ENCODE measurements around the gene PSD.

Gene PSD

DNA sequence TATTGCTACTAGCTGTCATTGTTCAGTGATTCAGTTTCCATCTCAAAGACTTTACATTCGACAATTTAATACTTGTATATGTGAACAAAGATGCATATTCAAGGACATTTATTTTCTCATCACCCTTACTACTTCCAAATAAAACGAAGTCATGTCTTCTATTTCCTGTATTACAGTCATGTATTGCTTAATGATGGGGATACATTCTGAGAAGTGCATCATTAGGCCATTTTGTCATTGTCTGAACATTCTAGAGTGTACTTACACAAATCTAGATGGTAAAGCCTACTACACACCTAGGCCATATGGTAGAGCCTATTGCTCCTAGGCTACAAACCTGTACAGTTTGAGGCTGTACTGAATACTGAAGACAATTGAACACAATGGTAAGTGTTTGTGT lies 26.3 kb upstream of the PSD start:
- no peak for DNase-seq (ENCODE audit: low read depth in 2 of 2)

DNA sequence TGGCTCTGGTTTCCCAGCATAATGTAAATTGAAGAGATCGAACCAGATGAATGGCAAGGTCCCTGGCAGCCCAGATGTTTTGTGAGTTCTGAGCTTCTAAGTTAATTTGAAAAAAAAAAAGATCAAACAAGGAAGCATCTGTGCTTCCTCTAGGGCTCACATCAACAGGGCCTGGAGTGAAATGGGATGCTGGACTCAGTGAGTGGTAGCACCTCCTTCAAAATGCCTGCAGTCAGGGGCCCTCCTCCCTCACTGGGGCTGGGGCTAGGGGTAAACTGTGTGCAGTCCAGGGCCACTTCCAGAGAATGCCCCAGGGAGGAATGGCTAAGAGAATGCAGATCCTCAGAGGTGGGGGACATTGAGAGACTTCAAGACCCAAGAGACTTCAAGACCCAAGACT lies 19.8 kb upstream of the PSD start:
- no peak for DNase-seq (ENCODE audit: low read depth in 2 of 2)

DNA sequence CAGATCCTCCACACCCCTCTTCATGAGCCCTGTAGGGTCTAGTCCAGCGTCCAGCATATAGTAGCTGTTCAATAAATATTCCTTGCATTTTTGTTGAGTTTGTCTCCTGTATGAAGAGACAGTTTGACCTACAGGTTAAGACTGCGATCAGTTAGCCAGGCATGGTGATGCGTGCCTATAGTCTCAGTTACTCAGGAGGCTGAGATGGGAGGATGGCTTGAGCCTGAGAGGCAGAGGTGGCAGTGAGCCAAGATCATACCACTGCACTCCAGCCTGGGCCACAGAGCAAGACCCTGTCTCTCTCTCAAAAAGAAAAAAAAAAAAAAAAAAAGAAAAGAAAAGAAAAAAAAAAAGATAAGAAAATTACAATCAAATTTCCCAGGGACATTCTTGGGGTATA lies 18.9 kb upstream of the PSD start:
- no peak for DNase-seq (ENCODE audit: low read depth in 2 of 2)

DNA sequence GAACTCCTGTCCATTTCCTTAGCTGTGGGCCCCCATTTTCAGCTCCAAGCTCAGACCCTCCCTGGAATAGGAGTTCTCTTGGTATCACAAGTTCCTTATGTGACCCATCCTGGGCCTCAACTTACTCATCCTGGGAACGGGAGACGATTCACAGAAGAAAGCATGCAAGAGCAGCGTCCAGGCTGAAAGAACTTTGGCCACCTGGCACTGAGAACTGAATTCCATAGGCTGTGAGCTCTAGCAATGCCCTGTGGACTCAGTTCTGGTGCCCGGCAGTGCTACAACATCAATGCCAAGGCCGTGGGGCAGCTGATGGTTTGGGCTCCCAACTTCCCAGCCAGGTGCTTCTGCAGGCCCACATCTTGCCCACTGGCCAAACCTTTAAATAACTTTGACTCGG lies 17.7 kb upstream of the PSD start:
- no peak for DNase-seq (ENCODE audit: low read depth in 2 of 2)

DNA sequence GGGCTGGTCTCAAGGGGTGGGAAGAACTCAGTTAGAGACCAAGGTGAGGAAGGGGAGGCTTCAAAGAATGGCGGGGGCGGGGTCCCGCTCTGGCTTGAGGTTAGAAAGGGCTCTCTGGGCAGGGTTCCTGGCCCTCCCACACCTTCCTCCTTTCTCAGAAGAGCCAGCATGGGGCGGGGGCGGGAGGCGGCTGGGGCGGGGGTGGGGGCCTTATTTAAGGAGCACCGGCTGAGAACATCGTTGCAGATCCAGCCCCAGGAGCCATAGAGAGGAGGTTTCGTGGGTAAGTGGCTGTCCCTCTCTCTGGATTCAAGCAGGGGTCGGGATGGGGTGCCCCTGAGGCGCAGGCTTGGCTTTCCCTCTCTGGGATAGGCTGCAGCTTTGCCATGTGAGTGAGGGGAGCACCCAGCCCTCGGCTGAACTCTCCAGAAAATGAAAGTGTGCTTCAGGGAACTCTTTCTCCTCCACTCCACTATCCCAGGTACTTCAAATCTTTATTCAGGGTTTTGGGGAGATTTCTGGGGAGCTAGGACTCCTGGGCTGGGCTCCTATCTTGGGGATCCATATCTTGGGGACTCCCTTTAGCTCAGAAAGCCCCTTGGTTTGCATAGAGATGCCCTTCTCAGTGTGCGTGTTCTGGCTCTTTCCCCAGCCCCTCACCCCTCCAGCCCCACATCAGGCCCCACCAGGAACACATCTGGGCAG lies 17.1 kb upstream of the PSD start:
- peak in 1 of 2 donors; percentile 34 for DNase-seq (ENCODE audit: low read depth in 2 of 2)

DNA sequence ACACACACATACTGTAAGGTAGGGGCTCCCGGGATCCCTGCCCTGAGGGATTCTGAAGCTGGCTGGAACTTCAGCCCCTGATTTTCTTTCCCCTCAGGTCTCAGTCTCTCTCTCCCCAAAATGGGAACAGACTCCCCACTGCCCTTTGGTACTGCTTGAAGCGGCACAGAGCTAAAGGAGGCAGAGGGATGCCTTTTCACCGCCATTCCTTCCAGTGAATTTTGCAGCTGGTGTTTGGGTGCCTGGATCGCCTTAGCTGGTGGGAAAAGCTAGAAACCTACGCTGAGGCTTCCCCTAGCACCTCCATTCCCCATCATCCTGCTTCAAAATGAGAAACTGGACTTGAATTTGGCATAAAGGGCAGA lies 16.5 kb upstream of the PSD start:
- no peak for DNase-seq (ENCODE audit: low read depth in 2 of 2)

DNA sequence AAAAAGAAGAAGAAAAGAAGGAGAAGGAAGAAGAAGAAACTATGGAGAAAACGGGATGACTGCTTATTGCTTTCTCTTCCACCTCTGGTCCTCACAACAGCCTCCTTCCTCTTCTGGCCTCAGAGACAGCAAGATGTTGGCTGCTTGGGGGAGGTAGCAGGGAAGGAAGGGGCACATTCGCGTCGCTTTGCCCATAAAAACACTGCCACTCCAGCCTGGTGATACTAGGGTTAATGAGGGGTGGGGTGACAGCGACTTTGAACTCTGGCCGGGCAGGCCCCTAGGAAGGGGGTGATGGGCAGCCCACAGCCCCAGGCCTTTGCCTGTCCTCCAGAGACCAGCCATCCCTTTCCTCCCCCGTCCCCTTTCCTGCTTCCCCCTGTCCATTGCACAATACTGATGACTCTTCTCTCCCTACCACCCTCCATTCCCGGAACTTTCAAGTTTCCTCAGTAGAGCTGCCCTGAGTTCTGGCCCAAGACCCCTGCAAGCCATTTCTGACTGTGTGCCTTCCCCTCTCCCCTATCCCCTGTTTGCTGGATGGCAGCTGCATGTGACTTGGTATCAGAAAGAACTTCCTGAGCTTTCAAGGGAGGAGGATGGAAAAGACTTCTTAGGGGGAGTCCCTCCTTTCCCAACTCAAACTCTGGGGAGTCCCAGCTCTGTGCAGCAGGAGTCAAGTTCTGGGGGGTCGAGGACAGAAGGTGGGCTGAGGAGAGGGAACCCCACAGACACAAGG lies 16.0 kb upstream of the PSD start:
- DNase-seq (ENCODE audit: low read depth in 2 of 2): no peak

DNA sequence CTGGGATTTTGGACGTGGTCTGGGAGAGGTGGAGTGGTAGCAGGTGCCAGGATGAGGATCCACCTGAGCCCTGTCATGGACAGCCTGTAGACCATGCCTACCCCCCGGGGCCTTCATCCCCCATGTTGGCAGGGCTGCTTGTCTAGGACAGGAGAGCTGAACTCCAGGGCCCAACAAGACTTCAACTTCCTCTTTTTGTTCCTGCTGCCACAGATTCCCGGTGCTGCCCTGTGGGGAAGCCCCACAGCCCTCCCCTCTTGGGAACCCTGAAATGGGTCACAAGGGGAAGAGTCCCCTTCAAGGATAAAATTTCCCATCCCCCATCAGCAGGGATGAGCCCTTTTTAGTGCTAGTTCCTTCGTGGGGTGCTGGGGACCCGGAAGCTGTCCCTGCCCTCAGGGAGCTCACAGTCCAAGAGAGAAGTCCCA lies 15.0 kb upstream of the PSD start:
- no peak for DNase-seq (ENCODE audit: low read depth in 2 of 2)

DNA sequence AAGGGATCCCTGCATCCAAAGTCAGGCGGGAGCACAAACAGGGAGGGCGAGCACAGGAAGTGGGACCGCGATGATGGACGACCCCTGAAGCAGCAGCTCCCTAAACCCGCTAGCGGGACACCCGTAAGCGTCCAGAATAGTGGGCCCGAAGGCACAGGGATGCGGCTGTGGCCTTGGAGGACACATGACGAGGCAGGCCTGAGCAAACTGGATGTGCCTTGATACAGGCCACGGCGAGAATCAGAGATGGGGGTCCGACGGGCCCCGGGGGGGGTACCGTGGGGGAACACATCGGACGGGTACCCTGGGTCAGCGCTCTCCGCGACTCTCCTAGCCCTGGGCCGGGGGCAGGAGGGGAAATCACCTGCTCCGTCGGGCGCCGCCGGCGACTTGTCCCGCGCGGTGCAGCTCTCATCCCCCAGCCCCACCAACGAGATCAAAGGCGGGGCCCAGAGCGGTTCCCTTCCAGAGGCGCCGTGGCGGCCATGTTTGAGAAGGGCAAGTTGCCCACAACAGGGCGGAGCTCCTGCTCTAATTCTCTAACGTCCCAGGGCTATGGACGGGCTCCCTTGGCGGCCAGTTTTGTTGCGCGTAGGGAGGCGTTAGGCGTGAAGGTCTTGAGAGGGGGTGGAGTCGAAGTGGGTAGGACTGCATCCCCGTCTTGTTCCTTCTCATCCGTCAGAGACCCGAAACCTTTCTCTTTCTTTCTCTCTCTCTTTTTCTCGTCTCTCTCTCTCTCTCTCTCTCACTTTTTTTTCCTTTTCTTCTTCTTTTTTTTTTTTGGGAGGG lies 13.8 kb upstream of the PSD start, which contains the start of gene CUEDC2:
Gene CUEDC2 (minus strand): TSS at position 413 of the 789 bp plus-strand sequence. CDS start 7,386 bp downstream, outside the sequence.
- peak; percentile 84 to 88 for DNase-seq (ENCODE audit: low read depth in 2 of 2)

DNA sequence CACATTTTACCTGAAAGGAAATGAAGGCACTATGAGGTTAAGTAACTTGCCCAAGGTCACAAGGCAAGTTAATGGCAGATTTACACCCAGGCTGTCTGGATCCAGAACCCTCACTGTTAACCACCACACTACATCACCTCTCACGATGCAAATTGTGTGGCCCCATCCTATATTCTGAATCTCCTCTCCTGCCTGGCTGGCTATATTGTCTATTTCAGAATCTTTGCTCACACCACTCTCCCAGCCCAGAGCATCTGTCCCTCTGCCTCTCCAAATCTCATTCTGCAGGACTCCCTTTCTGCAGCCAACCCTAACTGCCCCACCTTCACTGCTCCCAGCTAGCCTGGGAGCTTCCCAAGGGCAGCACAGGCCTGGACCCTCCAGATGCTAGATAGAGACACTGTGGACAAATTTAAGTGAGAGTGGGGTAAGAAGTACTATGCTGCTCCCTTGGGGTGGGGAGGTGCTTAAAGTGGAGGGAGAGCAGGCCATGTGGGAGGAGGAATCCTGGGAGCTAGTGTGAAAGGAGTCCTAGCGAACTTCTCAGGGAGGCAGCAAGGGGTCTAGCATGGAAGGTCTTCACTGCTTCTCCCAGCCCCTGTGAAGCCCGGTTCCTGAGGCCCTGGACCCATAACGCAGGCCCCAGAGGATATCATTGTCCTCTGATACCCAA lies 13.0 kb upstream of the PSD start:
- DNase-seq (ENCODE audit: low read depth in 2 of 2): no peak

DNA sequence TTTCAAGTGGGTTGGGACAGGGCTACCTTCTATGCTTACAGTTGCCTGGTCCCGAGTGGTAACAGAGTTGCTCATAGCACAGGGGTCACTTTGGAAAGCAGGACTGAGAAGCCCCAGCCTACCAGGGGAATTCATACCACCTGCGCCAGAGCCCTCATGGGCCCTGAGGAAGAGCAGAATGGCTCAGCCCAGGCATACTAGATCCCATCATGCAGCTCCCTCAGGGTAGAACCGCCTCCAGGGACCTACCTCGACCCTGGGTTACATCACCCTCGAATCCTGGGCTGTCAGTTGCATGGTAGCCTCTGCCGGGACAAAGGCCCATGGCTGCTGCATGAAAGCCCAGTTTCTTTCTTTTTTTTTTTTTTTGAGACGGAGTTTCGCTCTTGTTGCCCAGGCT lies 10.9 kb upstream of the PSD start:
- DNase-seq (ENCODE audit: low read depth in 2 of 2): no peak

DNA sequence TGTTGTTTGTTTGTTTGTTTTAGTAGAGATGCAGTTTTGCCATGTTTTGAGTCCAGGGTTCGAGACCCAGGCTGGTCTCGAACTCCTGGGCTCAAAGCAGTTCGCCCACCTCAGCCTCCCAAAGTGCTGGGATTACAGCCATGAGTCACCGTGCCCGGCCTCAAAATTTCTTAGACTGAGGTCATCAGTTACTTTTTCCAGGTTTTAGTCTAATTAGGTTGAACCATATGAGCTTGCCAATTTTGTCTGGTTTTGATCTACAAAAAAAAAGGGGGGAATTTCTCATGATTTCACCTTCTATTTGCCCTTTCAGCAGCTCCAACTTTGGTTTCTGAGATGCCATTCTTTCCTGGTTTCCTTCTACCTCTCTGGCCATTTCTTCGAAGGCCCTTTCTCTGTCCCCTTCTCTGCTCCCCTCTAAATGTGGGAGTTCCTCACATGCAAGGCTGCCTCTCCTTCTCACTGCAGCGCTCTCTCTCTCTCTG lies 8.3 kb upstream of the PSD start:
- DNase-seq (ENCODE audit: low read depth in 2 of 2): no peak

DNA sequence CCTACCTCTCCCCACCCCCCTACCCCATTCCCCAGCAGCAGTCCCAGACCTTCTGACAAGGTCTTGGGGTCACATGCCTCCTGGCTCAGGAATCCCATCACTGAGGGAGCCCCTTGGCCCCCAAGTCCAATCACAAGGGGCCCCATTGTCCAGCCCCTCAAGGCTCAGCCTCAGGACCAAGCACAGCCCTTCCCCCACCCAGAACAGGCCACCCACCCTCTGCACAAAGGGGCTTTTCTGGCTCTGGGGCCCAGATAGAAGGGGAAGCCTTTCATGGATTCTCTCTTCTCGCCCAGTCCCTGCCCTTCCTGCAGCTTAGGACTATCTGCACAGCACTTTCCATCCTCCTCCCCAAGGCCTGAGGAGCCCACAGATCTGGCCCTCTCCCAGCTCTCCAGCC lies 6.9 kb upstream of the PSD start:
- no peak for DNase-seq (ENCODE audit: low read depth in 2 of 2)

DNA sequence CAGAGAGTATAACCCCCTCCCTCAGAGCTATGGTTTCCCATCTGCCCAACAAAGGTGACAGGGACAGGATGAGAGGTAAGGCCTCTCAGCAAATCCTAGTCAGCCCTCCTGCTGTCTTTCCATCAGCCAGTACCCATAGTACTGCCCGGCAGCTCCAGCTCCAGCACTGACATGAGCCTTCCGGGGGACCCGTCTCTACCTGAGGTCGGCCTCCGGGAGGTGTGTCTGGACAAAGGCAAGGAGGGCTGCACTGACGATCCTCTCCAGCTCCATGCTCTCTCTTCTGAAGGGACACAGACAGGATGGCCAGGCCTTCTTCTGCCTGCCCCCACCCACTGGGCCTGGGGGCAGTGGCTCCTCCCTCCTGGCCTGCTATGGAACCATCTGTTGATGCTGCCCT lies 6.3 kb upstream of the PSD start:
- DNase-seq (ENCODE audit: low read depth in 2 of 2): no peak

DNA sequence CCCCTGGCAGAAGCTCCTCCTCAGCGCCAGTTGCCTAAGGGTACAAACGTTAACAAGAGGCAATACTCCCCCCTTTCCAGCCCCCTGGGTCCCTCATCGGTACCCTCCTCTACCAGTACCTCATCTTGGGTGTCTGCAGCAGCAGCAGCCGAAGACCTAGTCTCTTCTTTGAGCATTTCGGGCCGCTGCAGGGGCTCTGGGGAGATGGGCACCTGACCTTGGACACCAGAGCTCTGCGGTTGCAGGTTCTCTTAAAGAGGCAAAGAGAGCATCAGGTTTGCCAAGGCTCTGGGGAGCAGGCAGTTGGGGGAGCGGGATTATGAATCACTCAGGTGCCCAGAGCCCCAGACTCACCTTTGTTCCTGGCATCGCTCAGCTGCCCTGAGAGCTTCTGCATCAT lies 5.6 kb upstream of the PSD start:
- no peak for DNase-seq (ENCODE audit: low read depth in 2 of 2)

DNA sequence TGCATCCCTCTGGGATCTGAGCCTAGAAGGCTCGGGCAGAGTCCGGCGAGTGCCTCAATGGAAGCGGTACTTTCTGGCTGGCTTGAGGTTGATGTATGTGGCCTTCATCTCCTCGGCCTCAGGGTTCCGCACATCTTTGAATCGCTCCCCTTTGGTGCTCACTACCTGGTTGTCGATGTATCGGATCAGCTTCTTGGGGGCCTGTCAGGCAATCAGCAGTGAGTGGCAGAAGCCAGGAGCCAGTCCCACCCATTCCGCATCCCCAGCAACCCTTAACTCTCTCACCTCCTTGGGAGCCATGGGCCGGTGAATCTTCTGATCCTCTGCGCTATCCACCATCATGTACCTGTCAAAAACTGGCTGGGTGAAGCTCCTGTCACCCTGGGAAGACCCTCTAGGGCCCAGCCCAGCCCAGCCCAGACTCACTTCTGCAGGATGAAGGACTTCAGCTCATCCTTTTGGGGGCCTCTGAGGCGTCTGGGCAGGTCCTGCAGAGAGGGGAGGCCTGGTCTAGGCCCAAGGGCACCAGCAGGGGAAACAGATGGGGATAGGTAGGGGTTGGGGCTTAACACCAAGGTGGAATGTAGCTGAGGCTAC lies 4.9 kb upstream of the PSD start:
- no peak for DNase-seq (ENCODE audit: low read depth in 2 of 2)

DNA sequence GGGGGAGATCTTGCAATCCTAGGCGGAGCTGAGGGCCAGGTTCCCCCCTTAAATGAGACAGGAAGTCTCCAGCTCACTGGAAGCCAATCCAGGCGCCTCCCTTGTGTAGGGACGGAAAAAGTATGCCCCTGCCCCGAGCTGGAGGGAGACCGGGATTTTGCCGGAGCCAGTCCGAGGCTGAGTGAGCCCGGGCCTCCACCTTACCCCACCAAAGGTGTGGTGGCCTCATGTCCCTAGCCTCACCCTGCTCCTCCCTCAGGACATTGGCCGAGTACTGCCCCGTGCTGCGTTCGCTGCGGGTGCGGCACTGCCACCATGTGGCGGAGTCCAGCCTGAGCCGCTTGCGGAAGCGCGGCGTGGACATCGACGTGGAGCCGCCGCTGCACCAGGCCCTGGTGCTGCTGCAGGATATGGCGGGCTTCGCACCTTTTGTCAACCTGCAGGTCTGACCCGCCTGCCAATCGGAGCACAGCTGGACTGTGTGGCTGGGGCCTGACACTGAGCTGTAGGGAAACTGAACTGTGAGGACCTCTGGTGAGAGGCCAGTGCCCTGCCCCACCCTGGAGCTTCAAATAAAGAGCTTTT lies 4.1 kb upstream of the PSD start:
- no peak for DNase-seq (ENCODE audit: low read depth in 2 of 2)

DNA sequence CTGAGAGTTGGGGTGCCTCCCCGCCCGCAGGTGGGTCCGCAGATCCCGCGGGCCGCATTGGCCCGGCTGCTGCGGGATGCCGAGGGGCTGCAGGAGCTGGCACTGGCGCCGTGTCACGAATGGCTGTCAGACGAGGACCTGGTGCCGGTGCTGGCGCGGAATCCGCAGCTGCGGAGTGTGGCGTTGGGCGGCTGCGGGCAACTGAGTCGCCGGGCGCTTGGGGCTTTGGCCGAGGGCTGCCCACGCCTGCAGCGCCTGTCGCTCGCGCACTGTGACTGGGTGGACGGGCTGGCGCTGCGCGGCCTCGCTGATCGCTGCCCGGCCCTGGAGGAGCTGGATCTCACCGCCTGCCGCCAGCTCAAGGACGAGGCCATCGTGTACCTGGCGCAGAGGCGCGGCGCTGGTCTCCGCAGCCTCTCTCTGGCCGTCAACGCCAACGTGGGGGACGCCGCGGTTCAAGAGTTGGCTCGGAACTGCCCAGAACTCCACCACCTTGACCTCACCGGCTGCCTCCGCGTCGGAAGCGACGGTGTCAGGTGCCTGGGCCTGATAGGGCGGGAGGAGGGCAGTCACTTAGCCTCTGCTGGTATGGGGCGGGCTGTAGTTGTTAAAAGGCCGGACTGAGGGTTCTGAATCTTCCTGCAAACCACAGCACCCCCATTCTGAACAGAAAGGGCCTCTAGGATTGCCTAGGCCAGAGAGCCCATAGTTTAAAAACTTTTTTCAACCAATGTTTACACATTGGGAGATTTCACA lies 3.4 kb upstream of the PSD start:
- no peak for DNase-seq (ENCODE audit: low read depth in 2 of 2)

DNA sequence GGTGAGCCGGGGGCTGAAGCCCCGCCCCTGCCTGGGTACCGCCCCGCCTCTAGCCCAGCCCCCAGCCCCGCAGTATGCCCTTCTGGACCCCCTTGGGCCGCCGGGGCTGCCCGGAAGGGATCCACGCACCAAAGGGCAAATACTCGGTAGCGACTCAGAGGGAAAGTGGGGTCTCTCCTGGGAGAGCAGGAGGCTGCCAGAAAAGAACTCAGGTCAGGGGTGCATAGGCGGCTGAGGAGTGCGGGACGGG lies 2.8 kb upstream of the PSD start:
- no peak for DNase-seq (ENCODE audit: low read depth in 2 of 2)

DNA sequence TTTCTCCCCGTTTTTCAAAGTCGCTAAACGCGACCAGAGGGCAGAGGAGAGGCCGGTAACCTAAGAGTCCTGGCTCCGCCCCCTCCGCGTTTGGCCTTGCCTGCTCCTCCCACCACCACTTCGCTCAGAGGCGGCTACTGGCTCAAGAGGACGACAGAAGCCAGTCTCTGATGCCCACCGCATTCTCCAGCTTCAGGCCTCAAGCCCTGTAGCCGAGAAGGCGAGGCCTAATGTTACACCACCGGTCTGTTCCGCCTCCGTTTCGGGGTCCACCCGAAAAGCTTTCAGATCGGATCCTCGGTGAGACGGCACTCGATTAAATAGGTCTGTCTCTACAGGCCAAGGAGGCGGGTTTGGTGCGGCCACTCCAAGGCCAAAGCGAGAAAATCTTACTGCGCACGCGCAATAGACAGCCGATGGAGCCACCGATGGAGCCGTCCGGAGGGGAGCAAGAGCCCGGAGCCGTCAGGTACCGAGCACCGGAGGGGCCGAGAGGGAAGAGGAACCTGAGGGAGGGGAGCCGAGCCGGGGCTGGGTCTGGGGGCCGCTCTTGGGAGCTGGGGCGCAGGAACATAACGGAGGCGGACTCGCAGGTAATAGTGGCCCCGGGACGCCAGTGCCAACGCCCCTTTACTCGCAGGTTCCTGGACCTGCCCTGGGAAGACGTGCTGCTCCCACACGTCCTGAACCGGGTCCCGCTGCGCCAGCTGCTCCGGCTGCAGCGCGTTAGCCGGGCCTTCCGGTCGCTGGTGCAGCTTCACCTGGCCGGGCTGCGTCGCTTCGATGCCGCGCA lies 2.3 kb upstream of the PSD start, which contains the start of gene FBXL15:
Gene FBXL15 (plus strand): TSS at position 123 of the 793 bp plus-strand sequence. CDS start 294 bp downstream, at position 417.
- peak; percentile 90 to 91 for DNase-seq (ENCODE audit: low read depth in 2 of 2)
